GM19240 (cell line): ENCODE measurements around the gene WFS1.
A peak's percentile ranks its signal among the peaks of the same experiment; 100 is the strongest.

ENCODE experiments used
- DNase-seq: peaks from one replicate; pipeline ENCODE4 v3.0.0; 2011; ENCODE audit warnings: low spot score; ENCODE audit not compliant: insufficient read length

The WFS1 gene

GRCh38 chr4:6269616-6270511, at the start of gene WFS1:
TSS of gene WFS1 (plus strand) at chr4:6269850. CDS start at chr4:6277456, 7,606 bp downstream.
- DNase-seq, result peak; percentile 98

GRCh38 chr4:6221301-6221850, 48.3 kb upstream of the WFS1 start:
- no peak for DNase-seq

GRCh38 chr4:6221851-6222760, 47.5 kb upstream of the WFS1 start:
- DNase-seq, result no peak

- no peak for DNase-seq
These were observed 46.8 kb upstream of the WFS1 start for GRCh38 chr4:6222761-6223292.

GRCh38 chr4:6224735-6225134, 44.9 kb upstream of the WFS1 start:
- no peak for DNase-seq

GRCh38 chr4:6225469-6225868, 44.2 kb upstream of the WFS1 start:
- DNase-seq, result no peak

GRCh38 chr4:6226506-6226905, 43.1 kb upstream of the WFS1 start:
- DNase-seq, result no peak

- DNase-seq, result no peak
These were observed 42.1 kb upstream of the WFS1 start for GRCh38 chr4:6227412-6228157.

- no peak for DNase-seq
These were observed 41.2 kb upstream of the WFS1 start for GRCh38 chr4:6228158-6229067.

GRCh38 chr4:6229095-6229494, 40.6 kb upstream of the WFS1 start:
- DNase-seq, result no peak

- no peak for DNase-seq
These were observed 39.8 kb upstream of the WFS1 start for GRCh38 chr4:6229671-6230501.

- DNase-seq, result no peak
These were observed 39.2 kb upstream of the WFS1 start for GRCh38 chr4:6230502-6230785.

GRCh38 chr4:6230827-6231662, 38.6 kb upstream of the WFS1 start:
- DNase-seq, result no peak

- no peak for DNase-seq
These were observed 37.9 kb upstream of the WFS1 start for GRCh38 chr4:6231663-6232165.

GRCh38 chr4:6232836-6233785, 36.5 kb upstream of the WFS1 start:
- DNase-seq, result no peak

- DNase-seq, result no peak
These were observed 35.7 kb upstream of the WFS1 start for GRCh38 chr4:6233929-6234328.

- no peak for DNase-seq
These were observed 34.6 kb upstream of the WFS1 start for GRCh38 chr4:6235012-6235411.
